ENCODE measurements around the gene HOXD11.

DNA sequence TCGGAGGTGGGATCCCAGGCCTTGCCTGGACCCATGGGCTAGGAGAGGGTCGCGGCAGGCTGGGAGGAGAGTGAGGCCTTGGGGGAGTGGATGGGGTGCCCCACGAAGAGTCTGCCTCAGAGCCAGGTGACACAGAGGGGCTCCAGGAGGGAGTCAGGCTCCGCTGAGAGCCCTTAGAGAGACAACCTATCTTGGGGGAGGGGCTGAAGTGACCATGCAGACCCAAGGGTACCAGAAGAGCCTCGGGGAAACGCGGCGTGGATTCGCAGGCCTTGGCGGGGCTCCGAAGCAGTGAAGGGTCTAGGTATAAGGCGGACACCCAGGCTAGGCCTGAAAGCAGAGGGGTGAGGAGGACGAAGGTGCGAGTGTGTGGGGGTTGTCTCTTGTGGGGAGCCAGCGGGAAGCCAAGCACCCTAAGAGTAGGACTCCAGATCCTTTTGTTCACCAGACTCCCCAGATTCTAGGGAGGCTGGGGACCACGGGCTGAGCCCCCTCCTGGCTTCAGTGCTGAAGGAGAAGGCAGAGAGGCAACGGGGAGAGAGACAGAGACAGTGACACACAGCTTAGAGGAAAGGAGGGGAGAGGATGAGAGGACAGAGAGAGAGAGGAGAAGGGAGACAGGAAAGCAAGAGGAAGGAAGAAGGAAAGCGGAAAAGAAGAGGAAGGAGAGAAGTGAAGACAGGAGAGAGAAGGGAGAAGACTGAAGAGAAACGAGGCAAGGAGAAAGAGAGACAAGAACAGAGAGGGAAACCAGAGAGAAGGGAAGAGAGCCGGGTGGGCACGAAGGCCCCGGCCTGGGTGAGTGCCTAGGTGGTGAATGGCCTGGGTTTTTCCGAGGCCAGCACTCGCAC, 1.1 kb upstream of the HOXD11 start:
- TF ChIP-seq, protein P1, sequence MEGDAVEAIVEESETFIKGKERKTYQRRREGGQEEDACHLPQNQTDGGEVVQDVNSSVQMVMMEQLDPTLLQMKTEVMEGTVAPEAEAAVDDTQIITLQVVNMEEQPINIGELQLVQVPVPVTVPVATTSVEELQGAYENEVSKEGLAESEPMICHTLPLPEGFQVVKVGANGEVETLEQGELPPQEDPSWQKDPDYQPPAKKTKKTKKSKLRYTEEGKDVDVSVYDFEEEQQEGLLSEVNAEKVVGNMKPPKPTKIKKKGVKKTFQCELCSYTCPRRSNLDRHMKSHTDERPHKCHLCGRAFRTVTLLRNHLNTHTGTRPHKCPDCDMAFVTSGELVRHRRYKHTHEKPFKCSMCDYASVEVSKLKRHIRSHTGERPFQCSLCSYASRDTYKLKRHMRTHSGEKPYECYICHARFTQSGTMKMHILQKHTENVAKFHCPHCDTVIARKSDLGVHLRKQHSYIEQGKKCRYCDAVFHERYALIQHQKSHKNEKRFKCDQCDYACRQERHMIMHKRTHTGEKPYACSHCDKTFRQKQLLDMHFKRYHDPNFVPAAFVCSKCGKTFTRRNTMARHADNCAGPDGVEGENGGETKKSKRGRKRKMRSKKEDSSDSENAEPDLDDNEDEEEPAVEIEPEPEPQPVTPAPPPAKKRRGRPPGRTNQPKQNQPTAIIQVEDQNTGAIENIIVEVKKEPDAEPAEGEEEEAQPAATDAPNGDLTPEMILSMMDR (conservative IDR thresholded peaks at IDR 0.05; ENCODE audit: low read depth, low read length): no peak
- no peak for TF ChIP-seq RAD21 (IDR thresholded peaks at IDR 0.05; ENCODE audit: low read length)
- TF ChIP-seq BHLHE40 (IDR thresholded peaks at IDR 0.05; ENCODE audit: low read depth, low read length): no peak
- TF ChIP-seq MAZ (IDR thresholded peaks at IDR 0.05; ENCODE audit: borderline replicate concordance, low read depth, low read length): no peak
- TF ChIP-seq NFE2L2 (IDR thresholded peaks at IDR 0.05; ENCODE audit: low read depth, low read length): no peak
- no peak for TF ChIP-seq POLR2A (IDR thresholded peaks at IDR 0.05; ENCODE audit: low read depth, low read length)
- no peak for TF ChIP-seq RFX5 (IDR thresholded peaks at IDR 0.05; ENCODE audit: low read depth, low read length)
- TF ChIP-seq MXI1 (IDR thresholded peaks at IDR 0.05; ENCODE audit: borderline replicate concordance, low read depth, low read length): no peak
- TF ChIP-seq, protein P2, sequence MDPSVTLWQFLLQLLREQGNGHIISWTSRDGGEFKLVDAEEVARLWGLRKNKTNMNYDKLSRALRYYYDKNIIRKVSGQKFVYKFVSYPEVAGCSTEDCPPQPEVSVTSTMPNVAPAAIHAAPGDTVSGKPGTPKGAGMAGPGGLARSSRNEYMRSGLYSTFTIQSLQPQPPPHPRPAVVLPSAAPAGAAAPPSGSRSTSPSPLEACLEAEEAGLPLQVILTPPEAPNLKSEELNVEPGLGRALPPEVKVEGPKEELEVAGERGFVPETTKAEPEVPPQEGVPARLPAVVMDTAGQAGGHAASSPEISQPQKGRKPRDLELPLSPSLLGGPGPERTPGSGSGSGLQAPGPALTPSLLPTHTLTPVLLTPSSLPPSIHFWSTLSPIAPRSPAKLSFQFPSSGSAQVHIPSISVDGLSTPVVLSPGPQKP (IDR thresholded peaks at IDR 0.05; ENCODE audit: borderline replicate concordance, low read depth, low read length): no peak
- no peak for TF ChIP-seq USF2 (IDR thresholded peaks at IDR 0.05; ENCODE audit: low read depth, low read length)
